GM19468 (cell line): ENCODE results near the gene SERPINB4.

Experiments used
- ATAC-seq: cut with Tn5 transposase; IDR thresholded peaks from one replicate; pipeline ENCODE4 v1.9.1; 2021; ENCODE audit warnings: mild to moderate bottlenecking, moderate library complexity, moderate number of reproducible peaks; ENCODE audit not compliant: unreplicated experiment; ENCODE audit errors: extremely low read depth

Gene SERPINB4

DNA sequence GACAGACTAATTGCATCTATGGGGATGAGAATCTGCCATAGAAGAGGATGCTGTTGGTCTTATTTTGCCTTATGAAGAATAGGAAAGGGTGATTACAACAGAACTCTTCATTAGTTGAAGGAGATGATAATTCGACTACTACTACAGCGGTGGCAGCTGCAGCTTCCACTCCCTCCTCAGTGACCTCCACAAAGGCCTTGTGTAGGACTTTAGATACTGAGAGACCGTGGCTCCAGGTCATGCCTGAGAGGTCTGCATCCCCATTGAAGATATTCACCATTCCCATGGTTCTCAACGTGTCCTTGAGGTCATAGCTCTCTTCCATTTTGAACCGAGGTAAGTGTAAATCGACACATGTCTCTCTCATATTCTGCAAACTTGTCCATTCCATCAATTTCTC, 6.4 kb downstream of the SERPINB4 start:
- no peak for ATAC-seq

DNA sequence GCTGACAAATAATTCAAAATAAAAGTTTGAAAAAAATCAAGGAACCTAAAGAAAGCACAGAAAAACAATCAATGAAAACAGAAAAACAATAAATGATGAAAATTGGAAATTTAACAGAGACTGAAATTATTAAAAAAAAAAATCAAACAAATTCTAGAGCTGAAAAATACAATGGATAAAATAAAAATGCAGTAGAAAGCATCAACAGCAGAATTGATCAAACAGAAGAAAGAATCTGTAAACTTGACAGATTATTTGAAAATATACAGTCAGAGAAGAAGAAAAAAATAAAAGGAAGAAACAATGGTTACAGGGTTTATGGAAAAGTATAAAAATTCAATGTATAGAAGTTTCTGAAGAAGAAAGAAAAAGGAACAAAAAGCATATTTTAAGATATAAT, 16.2 kb downstream of the SERPINB4 start:
- ATAC-seq: no peak

DNA sequence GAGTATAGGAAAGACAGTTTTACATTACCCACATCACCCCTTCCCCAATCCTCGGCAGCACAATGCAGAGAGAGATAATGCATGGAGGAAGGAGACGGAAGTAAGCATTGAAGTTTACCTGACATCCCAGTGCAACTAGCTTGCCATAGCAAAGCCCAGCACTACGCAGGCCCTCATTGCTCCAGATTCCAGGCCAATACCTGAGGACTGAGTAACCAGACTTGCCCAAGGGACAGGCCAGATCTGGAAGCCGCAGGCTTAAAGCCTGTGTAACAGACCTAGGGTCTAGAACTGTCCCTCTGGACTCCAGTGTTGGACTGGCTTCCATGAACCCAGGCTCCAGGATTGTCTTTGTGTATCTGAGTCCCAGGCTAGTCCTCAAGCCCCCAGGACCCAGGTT, 17.6 kb downstream of the SERPINB4 start:
- ATAC-seq: no peak

DNA sequence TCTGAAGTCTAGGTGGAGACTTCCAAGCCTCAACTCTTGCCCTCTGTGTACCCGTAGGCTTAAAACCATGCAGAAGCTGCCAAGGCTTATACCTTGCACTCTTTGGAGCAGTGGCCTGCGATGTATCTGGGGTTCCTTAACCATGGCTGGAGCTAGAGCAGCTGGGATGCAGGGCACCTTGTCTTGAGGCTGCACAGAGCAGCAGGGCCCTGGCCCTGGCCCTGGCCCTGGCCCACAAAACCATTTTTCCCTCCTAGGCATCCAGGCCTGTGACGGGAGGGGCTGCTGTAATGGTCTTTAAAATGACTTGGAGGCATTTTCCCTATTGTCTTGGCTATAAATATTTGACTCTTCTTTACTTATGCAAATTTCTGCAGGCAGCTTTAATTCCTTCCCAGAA, 19.2 kb downstream of the SERPINB4 start:
- ATAC-seq: no peak

DNA sequence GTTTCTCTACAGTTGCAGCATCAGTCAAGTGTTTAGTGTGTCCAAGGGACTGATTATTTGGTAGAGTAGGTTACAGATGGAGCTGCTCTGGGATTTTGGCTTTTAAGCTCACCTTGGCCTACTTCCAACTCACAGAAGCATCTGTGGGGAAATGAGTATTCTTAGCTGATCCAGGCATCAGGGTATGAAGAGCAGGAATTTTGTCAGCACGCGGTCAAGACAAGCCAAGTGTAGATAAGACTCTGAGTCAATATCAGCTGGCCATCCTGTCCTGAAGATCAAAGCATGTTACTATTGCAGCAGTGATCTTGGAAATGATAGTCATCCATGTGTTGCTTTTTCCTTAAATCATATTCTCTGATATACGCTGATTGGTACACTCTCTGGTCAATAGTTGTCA, 24.4 kb downstream of the SERPINB4 start:
- no peak for ATAC-seq

DNA sequence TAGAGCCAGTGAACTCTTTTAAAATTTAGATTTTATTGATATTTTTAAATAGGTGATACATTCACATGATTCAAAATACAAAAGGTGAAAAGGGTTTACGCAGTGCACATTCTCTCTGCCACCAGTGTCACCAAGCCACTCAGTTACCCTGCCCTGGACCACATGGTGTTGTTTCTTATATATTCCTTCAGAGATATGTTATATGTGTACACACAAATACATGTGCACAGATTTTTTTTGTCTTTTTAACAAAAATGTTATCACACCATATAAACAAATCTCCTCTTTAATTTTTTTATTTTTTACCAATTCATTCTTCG, 26.2 kb downstream of the SERPINB4 start:
- no peak for ATAC-seq

DNA sequence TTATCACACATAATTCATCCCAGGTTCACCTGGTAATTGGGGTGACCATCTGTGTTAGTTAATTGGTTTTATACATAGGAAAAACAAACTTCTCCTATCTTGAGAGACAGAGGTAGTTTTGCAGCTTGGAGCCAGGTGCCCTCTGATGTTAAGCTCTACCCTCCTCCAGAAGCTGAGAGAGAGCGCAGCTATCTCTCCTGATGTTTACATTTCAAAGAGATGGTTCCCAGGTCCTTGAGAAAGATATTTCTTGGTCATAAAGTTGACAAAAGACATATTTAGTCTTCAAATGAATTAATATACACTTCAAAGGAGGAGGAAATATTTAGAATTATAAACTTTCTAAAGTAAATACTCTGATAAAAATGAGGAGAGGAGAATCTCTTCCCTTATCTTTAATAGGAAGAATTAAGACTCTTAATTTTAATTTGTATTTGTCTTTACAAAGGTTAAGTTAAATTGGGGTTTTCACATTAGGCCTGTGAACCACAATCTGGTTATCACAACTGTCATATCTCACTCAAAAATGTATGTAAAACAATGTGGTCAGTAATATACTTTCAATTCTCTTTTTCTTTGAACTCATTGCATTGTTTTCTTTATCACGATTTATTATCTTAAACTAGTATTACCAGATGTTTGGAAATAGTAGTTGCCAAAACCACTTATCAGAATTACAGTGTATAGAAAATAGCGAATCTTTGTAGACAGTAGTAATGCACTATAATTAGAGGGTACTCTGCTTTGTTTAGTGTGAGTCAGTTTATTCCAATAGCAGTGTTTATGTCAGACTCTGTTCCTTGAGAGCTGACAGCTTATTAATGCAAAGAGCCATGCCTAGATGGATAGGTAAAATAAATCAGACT, 26.8 kb downstream of the SERPINB4 start:
- peak; percentile 62 for ATAC-seq

DNA sequence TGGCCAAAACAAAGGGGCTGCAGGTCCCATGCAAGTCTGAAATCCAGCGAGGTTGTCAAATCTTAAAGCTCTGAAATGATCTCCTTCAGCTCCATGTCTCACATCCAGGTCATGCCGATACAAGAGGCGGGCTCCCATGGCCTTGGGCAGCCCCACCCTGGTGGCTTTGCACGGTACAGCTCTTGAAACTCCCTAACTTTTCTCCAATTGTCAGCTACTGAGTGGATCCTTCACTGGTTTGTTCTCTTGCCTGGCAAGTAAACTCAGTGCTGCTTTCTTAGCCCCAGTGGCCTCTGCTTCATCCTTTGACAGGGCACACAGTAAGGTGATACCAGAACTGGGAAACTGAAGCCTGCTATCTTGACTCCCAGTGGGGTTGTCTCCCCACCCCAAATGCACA, 30.6 kb downstream of the SERPINB4 start:
- no peak for ATAC-seq

DNA sequence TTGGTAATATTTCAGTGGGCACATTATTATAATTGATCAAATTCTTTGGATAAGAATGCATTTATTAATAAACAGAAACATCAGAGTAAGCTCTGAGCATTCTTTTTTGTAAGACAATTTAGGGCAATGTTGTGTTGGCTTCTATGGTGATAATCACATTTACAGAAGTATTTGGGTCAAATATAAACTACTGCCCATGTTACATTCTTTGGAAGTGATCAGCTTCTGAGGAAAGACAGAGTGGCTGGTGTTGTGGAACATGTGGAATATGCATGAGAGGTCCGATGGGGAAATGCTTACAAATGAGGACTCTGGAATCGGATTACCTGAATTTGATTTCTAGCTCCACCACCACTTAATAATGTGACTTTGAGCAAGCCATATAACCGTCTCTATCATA, 37.5 kb downstream of the SERPINB4 start:
- ATAC-seq: no peak

DNA sequence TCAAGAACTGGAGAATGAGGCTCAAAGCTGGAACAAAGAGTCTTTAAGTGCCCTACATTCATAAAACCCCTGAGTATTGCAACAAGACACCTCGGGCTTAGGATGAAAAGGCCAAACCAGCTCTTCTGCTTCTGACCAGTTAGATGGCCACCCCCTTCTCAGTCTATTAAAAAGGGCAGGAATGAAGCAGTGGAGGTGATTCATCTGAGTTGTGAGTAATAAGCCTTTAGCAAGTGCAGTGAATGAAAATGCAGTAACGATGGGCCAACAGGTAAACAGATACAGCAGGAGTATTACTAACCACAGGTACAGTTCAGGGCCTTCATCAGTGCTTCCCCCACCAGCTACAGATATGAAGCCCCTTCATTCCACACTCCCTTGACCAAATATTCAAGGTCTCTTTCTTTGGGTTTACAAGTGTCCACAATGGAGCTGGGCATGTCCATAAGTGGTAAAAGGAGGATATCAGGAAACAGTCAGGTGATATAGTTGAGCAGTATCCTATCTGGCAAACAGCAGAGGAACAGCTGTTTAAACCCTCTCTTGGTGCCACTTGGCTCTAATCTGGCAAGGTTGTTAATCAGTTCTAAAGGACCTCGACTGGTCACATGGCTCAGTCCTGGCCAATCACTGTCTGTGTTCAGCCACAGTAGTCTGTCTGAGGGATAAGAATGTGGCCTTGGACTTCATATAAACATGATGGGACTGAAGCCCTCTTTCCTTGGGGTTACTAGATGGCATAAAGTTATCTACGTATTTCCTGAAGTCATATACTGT, 39.1 kb downstream of the SERPINB4 start:
- ATAC-seq: no peak

DNA sequence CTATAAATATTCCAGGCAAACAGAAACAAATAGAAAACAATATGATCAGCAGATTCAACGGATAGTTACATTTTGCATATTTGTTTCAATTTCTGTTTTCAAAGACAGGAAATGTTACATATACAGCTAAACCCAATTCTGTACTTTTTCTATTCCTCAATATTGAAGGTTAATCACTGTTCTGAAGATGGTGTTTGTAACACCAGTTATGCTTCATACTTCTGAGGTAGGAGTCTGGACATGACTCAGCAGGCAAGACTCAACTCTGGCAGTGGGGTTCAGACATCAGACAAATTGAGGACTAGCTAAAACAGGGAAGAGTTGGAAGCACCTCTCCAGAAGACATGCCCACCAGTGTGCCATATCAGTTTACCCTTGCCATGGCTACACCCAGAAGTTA, 40.3 kb downstream of the SERPINB4 start:
- peak; percentile 86 for ATAC-seq

DNA sequence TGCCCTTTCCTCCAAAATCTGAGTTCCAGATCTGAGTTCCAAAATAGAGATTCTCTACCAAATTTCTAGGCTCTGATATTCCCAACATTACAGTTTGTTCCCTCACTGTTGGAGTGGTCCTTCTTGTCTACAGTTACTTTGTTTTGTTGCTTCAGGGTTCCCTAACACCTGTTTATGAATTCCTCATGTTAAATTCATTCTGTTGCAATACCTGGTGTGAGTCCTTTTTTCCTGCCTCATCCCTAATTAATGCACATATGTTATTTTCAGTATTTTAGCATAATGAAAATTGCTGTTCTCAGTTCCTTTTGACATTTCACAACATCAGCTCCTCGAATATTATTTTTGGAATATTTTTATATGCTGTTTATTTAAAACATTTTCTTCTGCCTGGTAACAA, 40.7 kb downstream of the SERPINB4 start:
- no peak for ATAC-seq

DNA sequence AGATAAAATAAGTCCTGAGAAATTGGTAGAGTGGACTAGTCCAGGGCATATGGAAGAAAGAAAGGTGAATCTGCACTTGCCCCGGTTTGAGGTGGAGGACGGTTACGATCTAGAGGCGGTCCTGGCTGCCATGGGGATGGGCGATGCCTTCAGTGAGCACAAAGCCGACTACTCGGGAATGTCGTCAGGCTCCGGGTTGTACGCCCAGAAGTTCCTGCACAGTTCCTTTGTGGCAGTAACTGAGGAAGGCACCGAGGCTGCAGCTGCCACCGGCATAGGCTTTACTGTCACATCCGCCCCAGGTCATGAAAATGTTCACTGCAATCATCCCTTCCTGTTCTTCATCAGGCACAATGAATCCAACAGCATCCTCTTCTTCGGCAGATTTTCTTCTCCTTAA, 47.1 kb downstream of the SERPINB4 start:
- no peak for ATAC-seq

DNA sequence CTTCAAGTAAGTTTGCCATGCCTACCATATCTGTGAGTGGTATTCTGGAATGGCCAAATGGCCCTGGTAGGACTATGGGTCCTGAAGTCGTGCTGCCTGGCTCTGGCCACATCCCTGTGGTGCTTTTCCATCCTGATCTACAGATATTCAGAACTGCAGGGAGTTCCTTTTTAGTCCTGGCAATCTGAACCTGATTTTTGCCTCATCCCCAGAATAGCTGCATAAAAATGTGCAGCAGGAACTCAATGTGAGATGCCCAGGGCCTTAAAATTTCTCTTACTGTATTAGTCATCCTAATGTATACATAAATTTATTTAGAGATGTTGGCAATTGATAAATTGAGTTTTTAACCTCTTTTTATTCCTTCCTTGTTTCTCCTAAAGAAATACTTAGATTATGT, 51.6 kb downstream of the SERPINB4 start:
- no peak for ATAC-seq

DNA sequence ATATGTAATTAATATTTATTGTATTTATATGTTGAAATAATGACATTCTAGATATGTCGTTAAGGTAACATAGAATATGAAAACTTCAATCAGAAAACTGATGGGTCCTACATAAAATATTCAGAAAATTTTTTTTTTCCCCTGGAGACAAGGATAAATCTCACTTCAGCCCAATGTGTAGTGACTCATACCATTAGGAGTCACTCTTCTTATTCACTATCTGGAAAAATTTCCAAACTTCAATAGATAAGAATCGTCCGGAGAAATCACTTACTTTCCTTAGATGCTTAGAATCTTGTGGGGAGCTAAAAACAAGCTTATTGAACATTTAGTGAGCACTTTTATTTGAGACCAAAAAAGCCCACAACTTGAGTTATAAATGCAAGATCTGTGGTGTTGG, 52.3 kb downstream of the SERPINB4 start:
- ATAC-seq: no peak

DNA sequence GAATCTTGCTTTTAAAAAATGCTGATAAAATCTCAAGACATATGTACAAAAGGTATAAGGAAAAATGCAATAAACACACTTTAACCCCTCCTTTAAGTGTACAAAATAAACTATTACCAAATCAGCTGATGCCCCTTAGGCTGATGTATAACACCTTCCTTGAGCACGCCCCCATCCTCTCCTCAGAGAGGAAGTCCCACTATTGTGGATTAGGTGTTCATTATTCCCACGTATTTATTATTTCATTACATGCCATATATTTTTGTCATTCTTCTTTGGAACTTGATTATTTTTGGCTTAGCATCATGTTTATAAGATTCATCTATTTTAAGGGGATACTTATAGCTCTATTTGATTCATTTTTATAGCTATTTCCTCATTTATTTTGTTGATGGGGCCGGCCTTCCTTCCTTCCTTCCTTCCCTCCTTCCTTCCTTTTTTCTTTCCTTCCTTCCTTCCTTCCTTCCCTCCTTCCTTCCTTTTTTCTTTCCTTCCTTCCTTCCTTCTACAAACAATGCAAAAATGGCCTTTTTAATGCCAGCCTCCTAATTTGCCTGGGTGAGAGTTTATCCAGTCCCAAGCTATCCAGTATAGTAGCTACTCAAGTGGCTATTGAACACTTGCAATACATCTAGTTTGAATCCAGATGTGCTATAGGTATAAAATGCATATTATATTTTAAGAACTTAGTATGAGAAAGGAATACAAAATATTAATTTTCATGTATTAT, 52.9 kb downstream of the SERPINB4 start:
- ATAC-seq: no peak

DNA sequence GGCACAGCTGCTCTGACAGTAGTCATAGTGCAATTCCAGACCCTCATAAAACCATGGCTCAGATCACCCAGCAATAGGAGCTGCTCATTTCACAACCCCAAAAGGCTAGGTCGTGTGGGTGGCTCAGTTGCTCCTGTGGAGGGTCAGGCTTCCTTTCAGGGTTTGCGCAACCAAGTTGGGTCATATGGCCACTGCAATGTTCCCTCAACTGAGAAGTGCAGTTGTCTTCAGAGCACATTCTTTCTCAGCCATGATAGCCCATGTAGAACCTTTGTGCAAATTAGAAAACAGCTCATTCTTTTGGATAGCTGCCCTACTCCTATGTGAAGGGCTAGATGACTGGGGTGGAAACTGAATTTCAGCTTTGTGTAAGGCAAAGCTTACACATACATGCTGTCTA, 53.7 kb downstream of the SERPINB4 start:
- no peak for ATAC-seq

DNA sequence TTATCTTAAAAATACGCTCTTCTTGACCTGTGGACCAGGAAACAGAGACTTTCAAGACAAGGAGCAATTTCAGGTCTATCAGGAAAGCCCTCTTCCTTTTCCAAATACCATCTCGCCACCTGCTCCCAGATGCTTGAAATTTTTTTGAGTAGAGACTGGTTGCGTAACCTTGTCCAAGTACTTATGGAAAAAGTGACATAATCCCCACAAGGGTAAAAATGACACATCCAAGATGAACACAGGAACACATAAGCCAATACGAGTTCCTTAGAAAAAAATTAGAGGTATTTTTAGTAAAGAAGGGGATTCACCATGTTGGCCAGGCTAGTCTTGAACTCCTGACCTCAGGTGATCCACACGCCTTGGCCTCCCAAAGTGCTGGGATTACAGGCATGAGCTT, 55.1 kb downstream of the SERPINB4 start:
- no peak for ATAC-seq
